HepG2 (cell line): ENCODE results near the gene CRKL. TPM values are rescaled to one million over a fixed set of nuclear protein-coding genes. Genes with fewer than 3 reads are reported as not detected.

Source experiments
- ADNP ChIP-seq: sonication (generic); formaldehyde crosslinking; IDR thresholded peaks from 2 replicates; pipeline ENCODE4 v1.4.0; 2020; ENCODE audit warnings: missing genetic modification reagents
- ATF1 ChIP-seq: IDR thresholded peaks from 2 replicates; pipeline ENCODE4 v1.6.1; 2016; ENCODE audit warnings: mild to moderate bottlenecking, control low read depth
- CBX1 ChIP-seq: IDR thresholded peaks from one replicate; pipeline ENCODE4 v1.6.1; 2016; ENCODE audit warnings: antibody characterized with exemption, low read depth
- EZH2 ChIP-seq: conservative IDR thresholded peaks from 2 replicates; pipeline ENCODE4 v1.6.1; 2012; ENCODE audit warnings: mild to moderate bottlenecking, low read depth, low read length, moderate library complexity
- KLF16 ChIP-seq, 2 experiments: sonication (generic) in 1 of 2; formaldehyde crosslinking in 1 of 2; IDR thresholded peaks; 2 replicates each; pipeline versions ENCODE4 v1.6.1 to v1.8.0; 2016 to 2023; ENCODE audit warnings: missing genetic modification reagents in 2 of 2, missing compliant biosample characterization in 1 of 2
- PHB2 ChIP-seq: fragments of 450-650 bp; IDR thresholded peaks from 2 replicates; pipeline ENCODE4 v1.6.1; 2018; ENCODE audit not compliant: partially characterized antibody
- SKI ChIP-seq: fragments of 450-650 bp; IDR thresholded peaks from one replicate; pipeline ENCODE4 v1.6.1; 2018; ENCODE audit warnings: mild to moderate bottlenecking; ENCODE audit not compliant: partially characterized antibody
- SOX5 ChIP-seq: IDR thresholded peaks from 2 replicates; pipeline ENCODE4 v1.6.1; 2016; ENCODE audit warnings: borderline replicate concordance
- ZNF251 ChIP-seq: sonication (generic); formaldehyde crosslinking; IDR thresholded peaks from 2 replicates; pipeline ENCODE4 v1.9.0; 2021; ENCODE audit warnings: mild to moderate bottlenecking, missing genetic modification reagents
- ZNF30 ChIP-seq: sonication (generic); formaldehyde crosslinking; IDR thresholded peaks from 2 replicates; pipeline ENCODE4 v1.5.0; 2020; ENCODE audit warnings: mild to moderate bottlenecking, missing genetic modification reagents
- ZNF605 ChIP-seq: sonication (generic); formaldehyde crosslinking; IDR thresholded peaks from 2 replicates; pipeline ENCODE4 v1.8.0; 2022; ENCODE audit warnings: mild to moderate bottlenecking, missing genetic modification reagents
- ZNF75D ChIP-seq: sonication (generic); formaldehyde crosslinking; IDR thresholded peaks from 2 replicates; pipeline ENCODE4 v1.8.1; 2023; ENCODE audit warnings: missing genetic modification reagents, mild to moderate bottlenecking, borderline replicate concordance
- ZNF83 ChIP-seq: sonication (generic); formaldehyde crosslinking; IDR thresholded peaks from 2 replicates; pipeline ENCODE4 v1.4.0; 2020; ENCODE audit warnings: missing genetic modification reagents, mild to moderate bottlenecking, borderline replicate concordance
- polyA plus RNA-seq, 8 experiments: library from polyadenylated mRNA; depleted of rRNA in 3 of 8; stranded (reverse) in 7 of 8; unstranded in 1 of 8; fragments of >200 nt; fragmentation: Illumina TruSeq in 4 of 8; extraction: Trizol in 4 of 8; gene quantifications; 2 replicates each; pipeline versions ENCODE4 v1.2.1 to v1.2.3, GENCODE V29; 2011 to 2016; ENCODE audit warnings: low read depth in 4 of 8, missing spikeins in 1 of 8, mixed read lengths in 1 of 8; ENCODE audit not compliant: insufficient read depth in 1 of 8
- total RNA-seq, 5 experiments: library from RNA; depleted of rRNA; stranded (reverse); fragments of >200 nt; fragmentation: Illumina TruSeq; extraction: Trizol; gene quantifications; 2 replicates each; pipeline ENCODE4 v1.2.3, GENCODE V29; 2016; ENCODE audit warnings: low read depth in 1 of 5
- TF ChIP-seq, protein P1 (sequence below): sonication (generic); formaldehyde crosslinking; IDR thresholded peaks from 2 replicates; pipeline ENCODE4 v1.4.0; 2020; ENCODE audit warnings: missing genetic modification reagents
- TF ChIP-seq, protein P2 (sequence below): sonication (generic); formaldehyde crosslinking; IDR thresholded peaks from 2 replicates; pipeline ENCODE4 v1.4.0; 2020; ENCODE audit warnings: missing genetic modification reagents, borderline replicate concordance
- TF ChIP-seq, protein P3 (sequence below): sonication (generic); formaldehyde crosslinking; conservative IDR thresholded peaks from 2 replicates; pipeline ENCODE4 v1.4.0; 2020; ENCODE audit warnings: missing genetic modification reagents
- TF ChIP-seq, protein P4 (sequence below): sonication (generic); formaldehyde crosslinking; IDR thresholded peaks from 2 replicates; pipeline ENCODE4 v1.5.0; 2020; ENCODE audit warnings: missing genetic modification reagents
- TF ChIP-seq, protein P5 (sequence below), 2 experiments: sonication (generic) in 1 of 2; formaldehyde crosslinking in 1 of 2; IDR thresholded peaks; 2 replicates each; pipeline versions ENCODE4 v1.5.1 to v1.6.1; 2011 to 2020; ENCODE audit warnings: borderline replicate concordance in 1 of 2, low read depth in 1 of 2, low read length in 1 of 2, mild to moderate bottlenecking in 1 of 2, missing genetic modification reagents in 1 of 2, moderate library complexity in 1 of 2

CRKL gene
- total and polyA plus RNA-seq, 2 of the 13 experiments (the other 11 are each of a cell fraction or from before 2014, with no cell fraction given) = 37.4 to 60.6 TPM

DNA sequence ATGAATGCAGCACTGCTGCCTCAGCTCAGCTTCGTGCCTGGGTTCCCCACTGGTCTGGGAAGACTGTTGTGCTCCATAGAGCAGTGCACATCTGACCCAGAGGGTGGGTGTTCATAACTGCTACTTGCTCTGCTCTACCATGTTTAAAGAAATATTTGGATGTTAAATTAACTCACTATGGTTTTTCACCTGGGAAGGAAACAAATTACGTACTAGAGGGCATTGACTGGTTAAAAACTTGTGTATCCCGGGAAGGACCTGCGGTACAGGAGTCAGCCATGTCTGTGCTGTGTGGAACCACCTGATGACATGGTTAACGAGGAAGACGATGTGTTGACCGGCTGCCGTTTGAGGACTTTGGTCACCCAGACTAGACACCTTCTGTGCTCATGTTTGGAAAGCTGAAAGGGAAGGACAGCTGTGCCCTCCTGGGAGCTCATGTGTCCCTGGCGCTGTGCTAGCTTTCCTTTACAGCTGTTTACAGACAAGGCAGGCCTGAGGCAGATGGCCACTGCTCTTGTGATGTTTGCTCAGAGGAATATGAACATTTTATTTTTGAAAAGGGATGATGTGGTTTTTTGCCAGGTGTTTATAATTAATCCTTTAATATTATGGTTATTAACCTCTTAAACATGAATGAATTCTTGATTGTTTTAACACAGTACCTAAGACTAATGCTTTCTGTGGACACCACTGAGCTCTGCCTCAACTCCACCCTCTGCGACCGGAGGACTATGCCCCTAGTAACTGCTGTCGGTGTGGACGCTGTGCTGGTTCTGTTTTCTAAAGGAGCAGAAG, 35.5 kb downstream of the CRKL start (continued):
- TF ChIP-seq ZNF605 (CRISPR knock-in tag) (peak; percentile 53; the same call in 1 of the 2 replicates), ZNF75D (CRISPR knock-in tag) (no peak), PHB2 (no peak), KLF16 (CRISPR knock-in tag; IDR thresholded peaks at IDR 0.05) (no peak), CBX1 (no peak), EZH2 (no peak), ZNF30 (CRISPR knock-in tag) (no peak), SOX5 (CRISPR knock-in tag) (peak; percentile 50; the same call in 1 of the 2 replicates), SKI (peak; percentile 57), ATF1 (CRISPR knock-in tag) (no peak), ZNF83 (0 out of 2 replicates have a peak, but pooled peaks have one; percentile 31), ZNF251 (CRISPR knock-in tag) (no peak), ADNP (CRISPR knock-in tag) (no peak)
- TF ChIP-seq, protein P1, sequence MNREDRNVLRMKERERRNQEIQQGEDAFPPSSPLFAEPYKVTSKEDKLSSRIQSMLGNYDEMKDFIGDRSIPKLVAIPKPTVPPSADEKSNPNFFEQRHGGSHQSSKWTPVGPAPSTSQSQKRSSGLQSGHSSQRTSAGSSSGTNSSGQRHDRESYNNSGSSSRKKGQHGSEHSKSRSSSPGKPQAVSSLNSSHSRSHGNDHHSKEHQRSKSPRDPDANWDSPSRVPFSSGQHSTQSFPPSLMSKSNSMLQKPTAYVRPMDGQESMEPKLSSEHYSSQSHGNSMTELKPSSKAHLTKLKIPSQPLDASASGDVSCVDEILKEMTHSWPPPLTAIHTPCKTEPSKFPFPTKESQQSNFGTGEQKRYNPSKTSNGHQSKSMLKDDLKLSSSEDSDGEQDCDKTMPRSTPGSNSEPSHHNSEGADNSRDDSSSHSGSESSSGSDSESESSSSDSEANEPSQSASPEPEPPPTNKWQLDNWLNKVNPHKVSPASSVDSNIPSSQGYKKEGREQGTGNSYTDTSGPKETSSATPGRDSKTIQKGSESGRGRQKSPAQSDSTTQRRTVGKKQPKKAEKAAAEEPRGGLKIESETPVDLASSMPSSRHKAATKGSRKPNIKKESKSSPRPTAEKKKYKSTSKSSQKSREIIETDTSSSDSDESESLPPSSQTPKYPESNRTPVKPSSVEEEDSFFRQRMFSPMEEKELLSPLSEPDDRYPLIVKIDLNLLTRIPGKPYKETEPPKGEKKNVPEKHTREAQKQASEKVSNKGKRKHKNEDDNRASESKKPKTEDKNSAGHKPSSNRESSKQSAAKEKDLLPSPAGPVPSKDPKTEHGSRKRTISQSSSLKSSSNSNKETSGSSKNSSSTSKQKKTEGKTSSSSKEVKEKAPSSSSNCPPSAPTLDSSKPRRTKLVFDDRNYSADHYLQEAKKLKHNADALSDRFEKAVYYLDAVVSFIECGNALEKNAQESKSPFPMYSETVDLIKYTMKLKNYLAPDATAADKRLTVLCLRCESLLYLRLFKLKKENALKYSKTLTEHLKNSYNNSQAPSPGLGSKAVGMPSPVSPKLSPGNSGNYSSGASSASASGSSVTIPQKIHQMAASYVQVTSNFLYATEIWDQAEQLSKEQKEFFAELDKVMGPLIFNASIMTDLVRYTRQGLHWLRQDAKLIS (CRISPR knock-in tag) = no peak
- TF ChIP-seq, protein P2, sequence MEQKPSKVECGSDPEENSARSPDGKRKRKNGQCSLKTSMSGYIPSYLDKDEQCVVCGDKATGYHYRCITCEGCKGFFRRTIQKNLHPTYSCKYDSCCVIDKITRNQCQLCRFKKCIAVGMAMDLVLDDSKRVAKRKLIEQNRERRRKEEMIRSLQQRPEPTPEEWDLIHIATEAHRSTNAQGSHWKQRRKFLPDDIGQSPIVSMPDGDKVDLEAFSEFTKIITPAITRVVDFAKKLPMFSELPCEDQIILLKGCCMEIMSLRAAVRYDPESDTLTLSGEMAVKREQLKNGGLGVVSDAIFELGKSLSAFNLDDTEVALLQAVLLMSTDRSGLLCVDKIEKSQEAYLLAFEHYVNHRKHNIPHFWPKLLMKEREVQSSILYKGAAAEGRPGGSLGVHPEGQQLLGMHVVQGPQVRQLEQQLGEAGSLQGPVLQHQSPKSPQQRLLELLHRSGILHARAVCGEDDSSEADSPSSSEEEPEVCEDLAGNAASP = peak; percentile 17; the same call in 1 of the 2 replicates
- TF ChIP-seq, protein P3, sequence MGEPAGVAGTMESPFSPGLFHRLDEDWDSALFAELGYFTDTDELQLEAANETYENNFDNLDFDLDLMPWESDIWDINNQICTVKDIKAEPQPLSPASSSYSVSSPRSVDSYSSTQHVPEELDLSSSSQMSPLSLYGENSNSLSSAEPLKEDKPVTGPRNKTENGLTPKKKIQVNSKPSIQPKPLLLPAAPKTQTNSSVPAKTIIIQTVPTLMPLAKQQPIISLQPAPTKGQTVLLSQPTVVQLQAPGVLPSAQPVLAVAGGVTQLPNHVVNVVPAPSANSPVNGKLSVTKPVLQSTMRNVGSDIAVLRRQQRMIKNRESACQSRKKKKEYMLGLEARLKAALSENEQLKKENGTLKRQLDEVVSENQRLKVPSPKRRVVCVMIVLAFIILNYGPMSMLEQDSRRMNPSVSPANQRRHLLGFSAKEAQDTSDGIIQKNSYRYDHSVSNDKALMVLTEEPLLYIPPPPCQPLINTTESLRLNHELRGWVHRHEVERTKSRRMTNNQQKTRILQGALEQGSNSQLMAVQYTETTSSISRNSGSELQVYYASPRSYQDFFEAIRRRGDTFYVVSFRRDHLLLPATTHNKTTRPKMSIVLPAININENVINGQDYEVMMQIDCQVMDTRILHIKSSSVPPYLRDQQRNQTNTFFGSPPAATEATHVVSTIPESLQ (CRISPR knock-in tag) = no peak
- TF ChIP-seq, protein P4, sequence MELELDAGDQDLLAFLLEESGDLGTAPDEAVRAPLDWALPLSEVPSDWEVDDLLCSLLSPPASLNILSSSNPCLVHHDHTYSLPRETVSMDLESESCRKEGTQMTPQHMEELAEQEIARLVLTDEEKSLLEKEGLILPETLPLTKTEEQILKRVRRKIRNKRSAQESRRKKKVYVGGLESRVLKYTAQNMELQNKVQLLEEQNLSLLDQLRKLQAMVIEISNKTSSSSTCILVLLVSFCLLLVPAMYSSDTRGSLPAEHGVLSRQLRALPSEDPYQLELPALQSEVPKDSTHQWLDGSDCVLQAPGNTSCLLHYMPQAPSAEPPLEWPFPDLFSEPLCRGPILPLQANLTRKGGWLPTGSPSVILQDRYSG = no peak
- TF ChIP-seq, protein P5, sequence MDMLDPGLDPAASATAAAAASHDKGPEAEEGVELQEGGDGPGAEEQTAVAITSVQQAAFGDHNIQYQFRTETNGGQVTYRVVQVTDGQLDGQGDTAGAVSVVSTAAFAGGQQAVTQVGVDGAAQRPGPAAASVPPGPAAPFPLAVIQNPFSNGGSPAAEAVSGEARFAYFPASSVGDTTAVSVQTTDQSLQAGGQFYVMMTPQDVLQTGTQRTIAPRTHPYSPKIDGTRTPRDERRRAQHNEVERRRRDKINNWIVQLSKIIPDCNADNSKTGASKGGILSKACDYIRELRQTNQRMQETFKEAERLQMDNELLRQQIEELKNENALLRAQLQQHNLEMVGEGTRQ (IDR thresholded peaks at IDR 0.05; ENCODE audit: low read depth, low read length) = no peak
- TF ChIP-seq, protein P5 (CRISPR knock-in tag; IDR thresholded peaks at IDR 0.05; ENCODE audit: borderline replicate concordance) = no peak
